Measurements from ENCODE around the gene RABL2B. TPM values are rescaled to one million over a fixed set of nuclear protein-coding genes. Genes with fewer than 3 reads are reported as not detected.

RABL2B gene
- total RNA-seq, 1 experiment from 2014 or later, result 24.0 TPM

GRCh38 chr22:50725597-50725996 is 57.8 kb downstream of the RABL2B start:
- DNase-seq (ENCODE audit: low spot score) (no peak), ATAC-seq (no peak)
- peaks cover 47% of the 10 kb centered on the region for H3K27me3 Mint-ChIP-seq (ENCODE audit: low read depth)
- H3K36me3 Mint-ChIP-seq, result no peaks in the 10 kb centered on the region
- H3K4me1 Mint-ChIP-seq, result peaks cover 4% of the 10 kb centered on the region
- CTCF ChIA-PET, result interaction anchor here (0.6 to 2.1 kb wide), 3 partner anchors 26 to 185 kb away, joined by 3 to 6 read pairs (median 5); no protein-coding TSS in a partner anchor
- no peak overlapping the region for H3K4me3 Mint-ChIP-seq
- POLR2A ChIA-PET, result no interaction called here
- no peaks in the 10 kb centered on the region for H3K9me3 Mint-ChIP-seq
- TF ChIP-seq HMGXB4 (CRISPR knock-in tag; IDR thresholded peaks at IDR 0.05) (no peak), ZNF281 (CRISPR knock-in tag; IDR thresholded peaks at IDR 0.05) (no peak), TCF7 (CRISPR knock-in tag; IDR thresholded peaks at IDR 0.05; ENCODE audit: low read depth) (no peak), ESRRA (CRISPR knock-in tag; IDR thresholded peaks at IDR 0.05; ENCODE audit: borderline replicate concordance) (no peak), RELA (CRISPR knock-in tag; IDR thresholded peaks at IDR 0.05; ENCODE audit: borderline replicate concordance) (no peak), USF1 (CRISPR knock-in tag; IDR thresholded peaks at IDR 0.05) (no peak), ZNF232 (CRISPR knock-in tag; IDR thresholded peaks at IDR 0.05) (no peak), ZBTB21 (CRISPR knock-in tag; IDR thresholded peaks at IDR 0.05; ENCODE audit: borderline replicate concordance) (no peak), ZNF138 (CRISPR knock-in tag; conservative IDR thresholded peaks at IDR 0.05) (no peak), OVOL2 (CRISPR knock-in tag; IDR thresholded peaks at IDR 0.05; ENCODE audit: borderline replicate concordance) (no peak), HMGA2 (CRISPR knock-in tag; IDR thresholded peaks at IDR 0.05) (no peak), NR1H2 (CRISPR knock-in tag; IDR thresholded peaks at IDR 0.05) (no peak), IRF2 (CRISPR knock-in tag; IDR thresholded peaks at IDR 0.05; ENCODE audit: borderline replicate concordance, low read depth) (no peak), ZNF263 (CRISPR knock-in tag; IDR thresholded peaks at IDR 0.05; ENCODE audit: low read depth) (no peak), ZNF416 (CRISPR knock-in tag; IDR thresholded peaks at IDR 0.05) (no peak)
- TF ChIP-seq, protein P1, sequence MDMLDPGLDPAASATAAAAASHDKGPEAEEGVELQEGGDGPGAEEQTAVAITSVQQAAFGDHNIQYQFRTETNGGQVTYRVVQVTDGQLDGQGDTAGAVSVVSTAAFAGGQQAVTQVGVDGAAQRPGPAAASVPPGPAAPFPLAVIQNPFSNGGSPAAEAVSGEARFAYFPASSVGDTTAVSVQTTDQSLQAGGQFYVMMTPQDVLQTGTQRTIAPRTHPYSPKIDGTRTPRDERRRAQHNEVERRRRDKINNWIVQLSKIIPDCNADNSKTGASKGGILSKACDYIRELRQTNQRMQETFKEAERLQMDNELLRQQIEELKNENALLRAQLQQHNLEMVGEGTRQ (CRISPR knock-in tag; IDR thresholded peaks at IDR 0.05), result no peak
- TF ChIP-seq, protein P2, sequence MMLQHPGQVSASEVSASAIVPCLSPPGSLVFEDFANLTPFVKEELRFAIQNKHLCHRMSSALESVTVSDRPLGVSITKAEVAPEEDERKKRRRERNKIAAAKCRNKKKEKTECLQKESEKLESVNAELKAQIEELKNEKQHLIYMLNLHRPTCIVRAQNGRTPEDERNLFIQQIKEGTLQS (CRISPR knock-in tag; conservative IDR thresholded peaks at IDR 0.05), result no peak
- no peak overlapping the region for H3K27ac Mint-ChIP-seq

DNA sequence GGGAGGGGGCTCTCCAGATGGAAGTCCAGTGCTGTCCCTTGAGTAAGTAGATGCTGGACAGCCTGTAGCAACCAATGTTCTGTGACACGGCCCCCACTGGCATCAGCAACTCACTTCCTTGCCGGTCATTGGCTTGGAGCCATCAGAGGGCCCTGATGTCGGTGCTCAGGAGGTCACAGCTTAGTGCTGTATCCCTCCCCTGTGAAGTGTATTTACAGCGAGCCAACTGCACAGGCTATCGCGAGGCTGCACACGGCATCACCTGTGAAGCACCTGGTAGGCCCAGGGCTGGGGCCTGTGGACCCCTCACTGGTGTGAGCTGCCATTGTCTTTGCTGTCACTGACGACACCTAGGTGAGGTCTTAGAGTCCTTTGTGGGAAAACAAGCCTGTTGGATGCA is 58.8 kb downstream of the RABL2B start:
- peaks cover 41% of the 10 kb centered on the region for H3K27me3 Mint-ChIP-seq (ENCODE audit: low read depth)
- no peak overlapping the region for H3K4me3 Mint-ChIP-seq
- ATAC-seq (no peak), DNase-seq (ENCODE audit: low spot score) (no peak)
- POLR2A ChIA-PET, result no interaction called here
- CTCF ChIA-PET, result interaction anchor here (1.2 kb wide), 1 partner anchor 50 kb away, joined by 3 read pairs; no protein-coding TSS in a partner anchor
- no peaks in the 10 kb centered on the region for H3K36me3 Mint-ChIP-seq
- no peak overlapping the region for H3K27ac Mint-ChIP-seq
- peaks cover 4% of the 10 kb centered on the region for H3K4me1 Mint-ChIP-seq
- no peaks in the 10 kb centered on the region for H3K9me3 Mint-ChIP-seq
- TF ChIP-seq, protein P3, sequence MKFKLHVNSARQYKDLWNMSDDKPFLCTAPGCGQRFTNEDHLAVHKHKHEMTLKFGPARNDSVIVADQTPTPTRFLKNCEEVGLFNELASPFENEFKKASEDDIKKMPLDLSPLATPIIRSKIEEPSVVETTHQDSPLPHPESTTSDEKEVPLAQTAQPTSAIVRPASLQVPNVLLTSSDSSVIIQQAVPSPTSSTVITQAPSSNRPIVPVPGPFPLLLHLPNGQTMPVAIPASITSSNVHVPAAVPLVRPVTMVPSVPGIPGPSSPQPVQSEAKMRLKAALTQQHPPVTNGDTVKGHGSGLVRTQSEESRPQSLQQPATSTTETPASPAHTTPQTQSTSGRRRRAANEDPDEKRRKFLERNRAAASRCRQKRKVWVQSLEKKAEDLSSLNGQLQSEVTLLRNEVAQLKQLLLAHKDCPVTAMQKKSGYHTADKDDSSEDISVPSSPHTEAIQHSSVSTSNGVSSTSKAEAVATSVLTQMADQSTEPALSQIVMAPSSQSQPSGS (CRISPR knock-in tag; IDR thresholded peaks at IDR 0.05; ENCODE audit: borderline replicate concordance, low read depth), result no peak
- TF ChIP-seq ATF1 (CRISPR knock-in tag; IDR thresholded peaks at IDR 0.05), result no peak
- TF ChIP-seq, protein P4, sequence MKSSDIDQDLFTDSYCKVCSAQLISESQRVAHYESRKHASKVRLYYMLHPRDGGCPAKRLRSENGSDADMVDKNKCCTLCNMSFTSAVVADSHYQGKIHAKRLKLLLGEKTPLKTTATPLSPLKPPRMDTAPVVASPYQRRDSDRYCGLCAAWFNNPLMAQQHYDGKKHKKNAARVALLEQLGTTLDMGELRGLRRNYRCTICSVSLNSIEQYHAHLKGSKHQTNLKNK (CRISPR knock-in tag; IDR thresholded peaks at IDR 0.05), result no peak
- no peak for TF ChIP-seq E2F5 (CRISPR knock-in tag; IDR thresholded peaks at IDR 0.05)
- TF ChIP-seq NFATC4 (CRISPR knock-in tag; IDR thresholded peaks at IDR 0.05), result no peak
- TF ChIP-seq, protein P5, sequence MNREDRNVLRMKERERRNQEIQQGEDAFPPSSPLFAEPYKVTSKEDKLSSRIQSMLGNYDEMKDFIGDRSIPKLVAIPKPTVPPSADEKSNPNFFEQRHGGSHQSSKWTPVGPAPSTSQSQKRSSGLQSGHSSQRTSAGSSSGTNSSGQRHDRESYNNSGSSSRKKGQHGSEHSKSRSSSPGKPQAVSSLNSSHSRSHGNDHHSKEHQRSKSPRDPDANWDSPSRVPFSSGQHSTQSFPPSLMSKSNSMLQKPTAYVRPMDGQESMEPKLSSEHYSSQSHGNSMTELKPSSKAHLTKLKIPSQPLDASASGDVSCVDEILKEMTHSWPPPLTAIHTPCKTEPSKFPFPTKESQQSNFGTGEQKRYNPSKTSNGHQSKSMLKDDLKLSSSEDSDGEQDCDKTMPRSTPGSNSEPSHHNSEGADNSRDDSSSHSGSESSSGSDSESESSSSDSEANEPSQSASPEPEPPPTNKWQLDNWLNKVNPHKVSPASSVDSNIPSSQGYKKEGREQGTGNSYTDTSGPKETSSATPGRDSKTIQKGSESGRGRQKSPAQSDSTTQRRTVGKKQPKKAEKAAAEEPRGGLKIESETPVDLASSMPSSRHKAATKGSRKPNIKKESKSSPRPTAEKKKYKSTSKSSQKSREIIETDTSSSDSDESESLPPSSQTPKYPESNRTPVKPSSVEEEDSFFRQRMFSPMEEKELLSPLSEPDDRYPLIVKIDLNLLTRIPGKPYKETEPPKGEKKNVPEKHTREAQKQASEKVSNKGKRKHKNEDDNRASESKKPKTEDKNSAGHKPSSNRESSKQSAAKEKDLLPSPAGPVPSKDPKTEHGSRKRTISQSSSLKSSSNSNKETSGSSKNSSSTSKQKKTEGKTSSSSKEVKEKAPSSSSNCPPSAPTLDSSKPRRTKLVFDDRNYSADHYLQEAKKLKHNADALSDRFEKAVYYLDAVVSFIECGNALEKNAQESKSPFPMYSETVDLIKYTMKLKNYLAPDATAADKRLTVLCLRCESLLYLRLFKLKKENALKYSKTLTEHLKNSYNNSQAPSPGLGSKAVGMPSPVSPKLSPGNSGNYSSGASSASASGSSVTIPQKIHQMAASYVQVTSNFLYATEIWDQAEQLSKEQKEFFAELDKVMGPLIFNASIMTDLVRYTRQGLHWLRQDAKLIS (CRISPR knock-in tag; IDR thresholded peaks at IDR 0.05; ENCODE audit: borderline replicate concordance), result no peak
- no peak for TF ChIP-seq OVOL2 (CRISPR knock-in tag; IDR thresholded peaks at IDR 0.05; ENCODE audit: borderline replicate concordance)
